ENCODE measurements around the gene C7. TPM values are rescaled to one million over a fixed set of nuclear protein-coding genes. Genes with fewer than 3 reads are reported as not detected.

Gene C7
- total RNA-seq, 1 experiment from 2014 or later = 0.87 TPM

- Histone ChIP-seq H3K4me3 (ENCODE audit: insufficient read depth, low read depth, low read length) (no peak overlapping the region), H3K36me3 (replicated peaks; ENCODE audit: control insufficient read depth, insufficient read depth, low read length) (no peaks in the 10 kb centered on the region), H3K27me3 (ENCODE audit: control insufficient read depth, insufficient read depth, low read length) (no peaks in the 10 kb centered on the region)
- peak; percentile 53 for DNase-seq
Measured at GRCh38 chr5:40904205-40904993, 4.9 kb upstream of the C7 start.

DNA sequence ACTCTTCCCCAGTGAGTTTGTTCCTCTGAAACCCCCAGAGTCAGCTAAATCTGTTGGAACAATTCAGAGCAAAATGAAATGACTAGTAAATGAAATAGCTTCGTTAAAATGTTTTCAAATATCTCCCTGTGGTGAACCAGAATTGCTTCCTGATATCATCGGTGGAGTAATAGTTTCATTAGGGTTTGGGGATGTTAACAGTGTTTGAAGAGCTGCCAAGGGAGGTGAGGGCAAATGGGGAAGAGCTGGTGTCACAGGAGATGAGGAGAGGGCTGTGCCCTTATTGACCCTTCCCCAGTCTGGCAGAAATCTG lies 4.3 kb upstream of the C7 start:
- Histone ChIP-seq H3K27me3 (ENCODE audit: control insufficient read depth, insufficient read depth, low read length) (no peaks in the 10 kb centered on the region), H3K4me3 (ENCODE audit: insufficient read depth, low read depth, low read length) (no peak overlapping the region), H3K36me3 (replicated peaks; ENCODE audit: control insufficient read depth, insufficient read depth, low read length) (no peaks in the 10 kb centered on the region)
- no peak for DNase-seq

- no peak for DNase-seq
- Histone ChIP-seq H3K4me3 (ENCODE audit: insufficient read depth, low read depth, low read length) (no peak overlapping the region), H3K27me3 (ENCODE audit: control insufficient read depth, insufficient read depth, low read length) (no peaks in the 10 kb centered on the region), H3K36me3 (replicated peaks; ENCODE audit: control insufficient read depth, insufficient read depth, low read length) (no peaks in the 10 kb centered on the region)
Measured at GRCh38 chr5:40906351-40906751, 2.9 kb upstream of the C7 start.

DNA sequence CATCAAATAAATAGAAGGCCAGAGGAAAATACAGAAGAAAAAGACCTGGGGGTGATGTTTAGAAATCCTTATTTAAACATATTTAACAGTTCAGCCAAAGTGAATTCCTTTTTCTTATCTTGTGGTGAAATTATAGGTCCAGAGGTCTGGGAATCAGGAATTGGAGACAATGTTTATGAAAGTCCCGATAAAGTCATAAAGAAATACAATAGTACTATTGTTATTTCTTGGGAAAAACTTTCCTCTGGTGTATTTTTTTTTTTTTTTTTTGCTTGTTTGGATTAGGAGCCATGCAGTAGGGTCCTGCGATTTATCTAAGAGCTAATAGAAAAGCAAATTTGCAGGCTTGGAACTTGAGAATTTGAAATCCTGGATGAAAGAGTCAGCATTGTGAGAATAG lies 426 bp downstream of the C7 start:
- DNase-seq = no peak
- Histone ChIP-seq H3K4me3 (ENCODE audit: insufficient read depth, low read depth, low read length) (no peak overlapping the region), H3K36me3 (replicated peaks; ENCODE audit: control insufficient read depth, insufficient read depth, low read length) (no peaks in the 10 kb centered on the region), H3K27me3 (ENCODE audit: control insufficient read depth, insufficient read depth, low read length) (no peaks in the 10 kb centered on the region)

- DNase-seq = no peak
- H3K27me3 ChIP-seq (ENCODE audit: control insufficient read depth, insufficient read depth, low read length) = no peaks in the 10 kb centered on the region
- no peaks in the 10 kb centered on the region for H3K36me3 ChIP-seq (replicated peaks; ENCODE audit: control insufficient read depth, insufficient read depth, low read length)
- no peak overlapping the region for H3K4me3 ChIP-seq (ENCODE audit: insufficient read depth, low read depth, low read length)
Measured at GRCh38 chr5:40911266-40911665, 2.0 kb downstream of the C7 start.

DNA sequence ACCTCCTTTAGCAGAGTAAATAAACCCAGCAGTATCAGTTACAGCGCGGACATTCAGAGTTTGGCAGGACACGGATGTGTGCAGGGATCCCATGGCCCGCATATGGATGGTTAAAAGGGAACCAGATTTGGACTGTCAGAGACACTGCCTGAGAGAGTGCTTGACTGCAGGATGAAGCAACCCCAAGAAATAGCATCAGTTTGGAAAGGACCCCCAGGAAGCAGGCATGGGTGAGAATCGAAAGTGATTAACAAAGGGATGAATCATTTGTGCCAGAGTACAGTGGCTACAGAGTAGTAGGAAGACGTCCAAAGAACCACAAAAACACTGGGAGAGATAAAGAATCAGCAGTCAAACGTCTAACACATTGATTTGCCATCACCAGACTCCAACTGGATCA lies 5.5 kb downstream of the C7 start:
- Histone ChIP-seq H3K4me3 (ENCODE audit: insufficient read depth, low read depth, low read length) (no peak overlapping the region), H3K36me3 (replicated peaks; ENCODE audit: control insufficient read depth, insufficient read depth, low read length) (no peaks in the 10 kb centered on the region), H3K27me3 (ENCODE audit: control insufficient read depth, insufficient read depth, low read length) (no peaks in the 10 kb centered on the region)
- DNase-seq = no peak

DNA sequence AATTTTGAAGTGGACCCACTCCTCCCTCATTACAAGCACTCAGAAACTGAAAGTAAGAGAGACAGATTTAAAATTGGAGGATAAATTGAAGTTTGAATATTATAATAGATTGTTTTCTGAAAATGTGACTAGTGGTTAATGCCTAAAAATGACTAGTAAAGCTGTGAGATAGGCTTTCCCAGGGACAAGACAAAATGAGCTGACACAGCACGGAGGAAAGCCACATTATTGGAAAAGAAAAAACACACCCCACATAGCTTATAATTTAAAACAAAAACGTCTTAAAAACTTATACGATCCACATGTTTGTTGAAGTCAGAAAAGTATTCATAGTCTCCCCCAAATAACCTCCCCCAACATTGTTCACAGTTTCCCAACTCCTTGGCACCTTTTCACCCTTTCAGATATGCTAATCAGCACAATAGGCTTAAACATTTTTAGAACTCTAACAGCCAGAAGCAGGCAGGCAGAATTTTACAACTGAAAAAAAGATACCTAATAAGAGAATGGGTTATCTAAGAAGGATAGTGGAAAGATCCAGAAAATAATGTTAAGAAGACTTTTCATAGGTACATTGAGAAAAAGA lies 6.1 kb downstream of the C7 start:
- H3K27me3 ChIP-seq (ENCODE audit: control insufficient read depth, insufficient read depth, low read length) = no peaks in the 10 kb centered on the region
- H3K4me3 ChIP-seq (ENCODE audit: insufficient read depth, low read depth, low read length) = no peak overlapping the region
- DNase-seq = no peak
- no peaks in the 10 kb centered on the region for H3K36me3 ChIP-seq (replicated peaks; ENCODE audit: control insufficient read depth, insufficient read depth, low read length)

DNA sequence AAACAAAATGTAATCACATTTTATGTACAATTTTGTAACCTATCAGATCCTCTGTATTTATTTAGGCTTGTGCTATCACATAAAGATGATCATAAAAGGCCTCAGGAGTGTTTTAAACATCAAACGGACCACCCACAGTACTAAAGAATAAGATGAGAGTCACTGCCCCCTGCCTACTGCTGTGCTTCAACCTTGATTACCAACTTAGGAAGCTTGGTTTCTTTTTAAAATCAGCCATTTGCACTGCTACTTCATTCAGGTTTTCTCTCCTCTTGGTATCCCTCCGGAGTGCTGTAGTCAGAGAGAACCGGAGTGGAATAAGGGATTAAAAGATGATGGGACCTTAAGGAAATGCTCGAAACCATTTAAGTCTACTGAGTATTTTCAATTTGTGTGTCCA lies 6.9 kb downstream of the C7 start:
- peak; percentile 17 for DNase-seq
- Histone ChIP-seq H3K4me3 (ENCODE audit: insufficient read depth, low read depth, low read length) (no peak overlapping the region), H3K36me3 (replicated peaks; ENCODE audit: control insufficient read depth, insufficient read depth, low read length) (no peaks in the 10 kb centered on the region), H3K27me3 (ENCODE audit: control insufficient read depth, insufficient read depth, low read length) (no peaks in the 10 kb centered on the region)

GRCh38 chr5:40928886-40929448 lies 19.7 kb downstream of the C7 start:
- no peak for DNase-seq
- no peak overlapping the region for H3K4me3 ChIP-seq (ENCODE audit: insufficient read depth, low read depth, low read length)
- H3K27me3 ChIP-seq (ENCODE audit: control insufficient read depth, insufficient read depth, low read length) = no peaks in the 10 kb centered on the region
- H3K36me3 ChIP-seq (replicated peaks; ENCODE audit: control insufficient read depth, insufficient read depth, low read length) = no peaks in the 10 kb centered on the region

GRCh38 chr5:40932766-40933165 lies 23.5 kb downstream of the C7 start:
- no peak overlapping the region for H3K4me3 ChIP-seq (ENCODE audit: insufficient read depth, low read depth, low read length)
- H3K36me3 ChIP-seq (replicated peaks; ENCODE audit: control insufficient read depth, insufficient read depth, low read length) = no peaks in the 10 kb centered on the region
- no peaks in the 10 kb centered on the region for H3K27me3 ChIP-seq (ENCODE audit: control insufficient read depth, insufficient read depth, low read length)
- no peak for DNase-seq

DNA sequence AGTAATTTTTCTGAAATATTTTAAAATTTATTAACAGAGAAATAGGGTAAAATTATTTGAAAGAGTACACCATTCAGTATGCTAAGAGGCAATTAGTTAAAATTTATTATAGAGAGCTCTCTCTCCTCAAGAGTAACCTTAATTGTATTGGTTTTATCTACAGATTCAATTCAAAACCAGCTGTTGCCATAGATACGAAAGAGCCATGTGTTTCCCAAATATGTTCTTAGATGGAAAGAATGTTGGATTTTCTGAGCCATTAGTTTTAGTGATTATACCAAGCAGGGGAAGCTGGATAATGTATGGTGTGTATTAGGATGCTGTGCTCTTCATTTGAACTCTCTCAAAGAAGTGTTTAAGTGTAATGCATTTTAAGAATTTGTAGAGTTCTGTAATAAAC lies 27.8 kb downstream of the C7 start:
- no peak for DNase-seq
- H3K4me3 ChIP-seq (ENCODE audit: insufficient read depth, low read depth, low read length) = no peak overlapping the region
- no peaks in the 10 kb centered on the region for H3K27me3 ChIP-seq (ENCODE audit: control insufficient read depth, insufficient read depth, low read length)
- H3K36me3 ChIP-seq (replicated peaks; ENCODE audit: control insufficient read depth, insufficient read depth, low read length) = no peaks in the 10 kb centered on the region

DNA sequence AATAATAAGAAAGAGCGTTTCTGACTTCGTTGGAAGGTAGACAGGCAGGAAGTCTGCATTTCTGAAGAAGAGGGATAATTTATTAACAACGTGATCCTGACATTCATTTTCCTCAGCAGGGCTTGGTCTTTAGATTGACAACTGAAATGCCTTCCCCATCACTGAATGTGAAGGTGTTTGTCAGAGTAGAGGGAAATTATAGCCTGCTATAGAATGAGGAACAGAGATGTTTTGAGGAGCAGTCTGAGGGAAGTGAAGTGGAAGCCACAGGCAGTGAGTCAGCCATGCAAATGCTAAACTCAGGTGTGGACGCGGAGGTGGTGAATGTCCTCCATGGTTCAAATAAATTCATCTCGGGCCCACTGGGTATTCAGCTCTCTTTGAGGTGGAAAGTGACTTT lies 30.5 kb downstream of the C7 start:
- H3K27me3 ChIP-seq (ENCODE audit: control insufficient read depth, insufficient read depth, low read length) = no peaks in the 10 kb centered on the region
- H3K36me3 ChIP-seq (replicated peaks; ENCODE audit: control insufficient read depth, insufficient read depth, low read length) = no peaks in the 10 kb centered on the region
- no peak overlapping the region for H3K4me3 ChIP-seq (ENCODE audit: insufficient read depth, low read depth, low read length)
- DNase-seq = no peak

DNA sequence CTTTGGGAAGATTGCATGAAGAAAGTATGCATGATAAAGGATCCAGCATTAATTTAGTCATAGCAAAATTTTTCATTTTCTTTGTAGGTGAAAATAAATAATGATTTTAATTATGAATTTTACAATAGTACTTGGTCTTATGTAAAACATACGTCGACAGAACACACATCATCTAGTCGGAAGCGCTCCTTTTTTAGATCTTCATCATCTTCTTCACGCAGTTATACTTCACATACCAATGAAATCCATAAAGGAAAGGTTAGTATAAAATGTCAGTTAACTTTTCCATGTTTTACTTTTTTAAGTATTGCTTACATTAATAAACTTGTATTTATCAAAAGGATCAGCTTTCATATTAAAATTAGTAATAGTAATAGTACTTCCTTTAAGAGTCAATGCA lies 35.8 kb downstream of the C7 start:
- Histone ChIP-seq H3K4me3 (ENCODE audit: insufficient read depth, low read depth, low read length) (no peak overlapping the region), H3K36me3 (replicated peaks; ENCODE audit: control insufficient read depth, insufficient read depth, low read length) (no peaks in the 10 kb centered on the region), H3K27me3 (ENCODE audit: control insufficient read depth, insufficient read depth, low read length) (no peaks in the 10 kb centered on the region)
- DNase-seq = no peak

GRCh38 chr5:40955313-40955712 lies 46.0 kb downstream of the C7 start:
- DNase-seq = no peak
- Histone ChIP-seq H3K27me3 (ENCODE audit: control insufficient read depth, insufficient read depth, low read length) (no peaks in the 10 kb centered on the region), H3K36me3 (replicated peaks; ENCODE audit: control insufficient read depth, insufficient read depth, low read length) (no peaks in the 10 kb centered on the region), H3K4me3 (ENCODE audit: insufficient read depth, low read depth, low read length) (no peak overlapping the region)

DNA sequence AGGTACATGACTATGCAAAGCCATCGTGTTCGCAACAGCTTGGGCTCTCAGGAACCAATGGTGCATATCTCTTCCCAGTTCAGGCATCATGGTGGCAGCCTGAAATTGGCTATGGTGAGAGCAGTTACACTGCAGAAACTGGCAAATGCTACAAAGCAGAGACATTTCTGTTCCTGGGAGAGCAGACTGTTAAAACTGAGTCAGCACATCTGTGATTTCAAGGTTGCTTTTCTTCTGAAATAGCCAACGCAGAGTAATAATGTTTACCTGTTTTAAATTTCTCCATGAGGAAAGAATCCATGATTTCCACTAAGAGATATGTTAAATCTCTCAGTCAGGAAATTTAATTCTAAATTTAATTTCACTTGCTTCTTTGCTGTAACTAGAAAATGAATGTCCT lies 47.8 kb downstream of the C7 start:
- no peaks in the 10 kb centered on the region for H3K36me3 ChIP-seq (replicated peaks; ENCODE audit: control insufficient read depth, insufficient read depth, low read length)
- DNase-seq = no peak
- H3K4me3 ChIP-seq (ENCODE audit: insufficient read depth, low read depth, low read length) = no peak overlapping the region
- H3K27me3 ChIP-seq (ENCODE audit: control insufficient read depth, insufficient read depth, low read length) = no peaks in the 10 kb centered on the region
